NK-92 (cell line): ENCODE measurements around the gene MSLN.
"Not testable (repeated sequence)": the region's sequence is repeated elsewhere in the genome, so short reads cannot be mapped to it uniquely, and the experiment has no call there.

ENCODE experiments used
- DNase-seq: peaks from one replicate; lab custom pipeline; 2025; ENCODE audit not compliant: unreplicated experiment; lab: John Stamatoyannopoulos, UW

Gene MSLN

GRCh38 chr16:734208-734980 is 26.1 kb upstream of the MSLN start:
- no peak for DNase-seq

- DNase-seq = no peak
Observed at GRCh38 chr16:734981-735881, 25.3 kb upstream of the MSLN start.

- DNase-seq = no peak
Observed at GRCh38 chr16:735982-736453, 24.5 kb upstream of the MSLN start.

- no peak for DNase-seq
Observed at GRCh38 chr16:736936-737481, 23.5 kb upstream of the MSLN start.

- no peak for DNase-seq
Observed at GRCh38 chr16:739560-740458, 20.7 kb upstream of the MSLN start.

GRCh38 chr16:740459-740763 is 20.1 kb upstream of the MSLN start:
- DNase-seq = no peak

- DNase-seq = peak; percentile 53
Observed at GRCh38 chr16:740764-741505, 19.6 kb upstream of the MSLN start, which contains the start of gene CIAO3. Gene CIAO3 (minus strand): TSS chr16:740997. CDS start chr16:740985, 12 bp downstream.

- DNase-seq = no peak
Observed at GRCh38 chr16:741986-742629, 18.4 kb upstream of the MSLN start.

GRCh38 chr16:742894-743293 is 17.6 kb upstream of the MSLN start:
- not testable (repeated sequence) for DNase-seq

GRCh38 chr16:743794-744500 is 16.6 kb upstream of the MSLN start:
- no peak for DNase-seq

- no peak for DNase-seq
Observed at GRCh38 chr16:745739-746138, 14.8 kb upstream of the MSLN start.

GRCh38 chr16:746637-747036 is 13.9 kb upstream of the MSLN start:
- DNase-seq = no peak

GRCh38 chr16:747978-748746 is 12.4 kb upstream of the MSLN start:
- DNase-seq = no peak

GRCh38 chr16:749010-749409 is 11.5 kb upstream of the MSLN start:
- no peak for DNase-seq

GRCh38 chr16:750485-750884 is 10.0 kb upstream of the MSLN start:
- no peak for DNase-seq

GRCh38 chr16:751152-752006 is 9.2 kb upstream of the MSLN start:
- no peak for DNase-seq

GRCh38 chr16:752007-752312 is 8.6 kb upstream of the MSLN start:
- no peak for DNase-seq
